SK-N-SH treated with all-trans-retinoic acid at 6 μM for 48 hours (cell line): ENCODE measurements around the gene DDX3X.

Experiments used
- ATAC-seq: fragments of 200-7000 bp; cut with Tn5 transposase; 3 replicates; pipeline ENCODE4 v1.9.1; 2020; ENCODE audit warnings: mild to moderate bottlenecking, moderate library complexity
- ARNTL ChIP-seq: fragments of 450-650 bp; formaldehyde crosslinking; IDR thresholded peaks from 2 replicates; pipeline ENCODE4 v1.5.0; 2020; ENCODE audit warnings: low read depth, mild to moderate bottlenecking, moderate library complexity, borderline replicate concordance
- BACH2 ChIP-seq: fragments of 250-450 bp; sonication (Bioruptor Pico); IDR thresholded peaks from 2 replicates; pipeline ENCODE4 v1.9.0; 2021; ENCODE audit warnings: mild to moderate bottlenecking, borderline replicate concordance
- CREB5 ChIP-seq: fragments of 250-450 bp; sonication (Bioruptor Pico); IDR thresholded peaks from 2 replicates; pipeline ENCODE4 v1.5.1; 2020; ENCODE audit warnings: low read depth, mild to moderate bottlenecking, moderate library complexity
- CSDC2 ChIP-seq: fragments of 250-450 bp; sonication (Bioruptor Pico); IDR thresholded peaks from 2 replicates; pipeline ENCODE4 v1.5.0; 2020; ENCODE audit warnings: mild to moderate bottlenecking, moderate library complexity
- CSRNP3 ChIP-seq: fragments of 250-450 bp; sonication (Bioruptor Pico); IDR thresholded peaks from 2 replicates; pipeline ENCODE4 v1.5.1; 2021; ENCODE audit warnings: mild to moderate bottlenecking, moderate library complexity
- GLIS3 ChIP-seq: fragments of 250-450 bp; sonication (Bioruptor Pico); IDR thresholded peaks from 2 replicates; pipeline ENCODE4 v1.5.0; 2020; ENCODE audit warnings: mild to moderate bottlenecking, moderate library complexity
- ISL1 ChIP-seq: fragments of 250-450 bp; sonication (Bioruptor Pico); IDR thresholded peaks from 2 replicates; pipeline ENCODE4 v2.1.2; 2022; ENCODE audit warnings: mild to moderate bottlenecking, moderate library complexity
- OSR1 ChIP-seq: fragments of 250-450 bp; sonication (Bioruptor Pico); IDR thresholded peaks from 2 replicates; pipeline ENCODE4 v1.8.0; 2022; ENCODE audit warnings: moderate library complexity, mild to moderate bottlenecking, inconsistent platforms
- POU6F1 ChIP-seq: fragments of 250-450 bp; sonication (Bioruptor Pico); IDR thresholded peaks from 2 replicates; pipeline ENCODE4 v1.8.0; 2021; ENCODE audit warnings: low read depth, mild to moderate bottlenecking, moderate library complexity, borderline replicate concordance
- PPARA ChIP-seq: fragments of 250-450 bp; sonication (Bioruptor Pico); IDR thresholded peaks from 2 replicates; pipeline ENCODE4 v1.5.0; 2020; ENCODE audit warnings: mild to moderate bottlenecking, borderline replicate concordance
- RARB ChIP-seq: fragments of 250-450 bp; sonication (Bioruptor Pico); IDR thresholded peaks from 2 replicates; pipeline ENCODE4 v1.8.0; 2021; ENCODE audit warnings: mild to moderate bottlenecking, moderate library complexity
- SNAI2 ChIP-seq: fragments of 250-450 bp; sonication (Bioruptor Pico); IDR thresholded peaks from 2 replicates; pipeline ENCODE4 v1.5.0; 2020; ENCODE audit warnings: mild to moderate bottlenecking, moderate library complexity
- TCF4 ChIP-seq: fragments of 250-450 bp; sonication (Bioruptor Pico); IDR thresholded peaks from 2 replicates; pipeline ENCODE4 v1.8.0; 2021; ENCODE audit warnings: mild to moderate bottlenecking, moderate library complexity, borderline replicate concordance
- TOX ChIP-seq: fragments of 250-450 bp; sonication (Bioruptor Pico); IDR thresholded peaks from 2 replicates; pipeline ENCODE4 v1.8.0; 2021; ENCODE audit warnings: mild to moderate bottlenecking, moderate library complexity, borderline replicate concordance
- ZC3H10 ChIP-seq: fragments of 250-450 bp; sonication (Bioruptor Pico); IDR thresholded peaks from 2 replicates; pipeline ENCODE4 v1.5.1; 2021; ENCODE audit warnings: mild to moderate bottlenecking, moderate library complexity
- ZFP30 ChIP-seq: fragments of 450-650 bp; formaldehyde crosslinking; IDR thresholded peaks from 2 replicates; pipeline ENCODE4 v1.5.0; 2022; ENCODE audit warnings: mild to moderate bottlenecking, moderate library complexity
- ZNF565 ChIP-seq: fragments of 450-650 bp; formaldehyde crosslinking; conservative IDR thresholded peaks from 2 replicates; pipeline ENCODE4 v1.5.0; 2020; ENCODE audit warnings: low read depth, mild to moderate bottlenecking, moderate library complexity
- ZNF70 ChIP-seq: fragments of 450-650 bp; formaldehyde crosslinking; IDR thresholded peaks from 2 replicates; pipeline ENCODE4 v1.5.0; 2020; ENCODE audit warnings: mild to moderate bottlenecking, moderate library complexity
- ZNF8 ChIP-seq: fragments of 450-650 bp; formaldehyde crosslinking; IDR thresholded peaks from 2 replicates; pipeline ENCODE4 v1.5.0; 2020; ENCODE audit warnings: mild to moderate bottlenecking, moderate library complexity
- TF ChIP-seq, protein P1 (sequence below): fragments of 250-450 bp; sonication (Bioruptor Pico); IDR thresholded peaks from 2 replicates; pipeline ENCODE4 v1.5.0; 2020; ENCODE audit warnings: mild to moderate bottlenecking, moderate library complexity
- TF ChIP-seq, protein P2 (sequence below): fragments of 250-450 bp; sonication (Bioruptor Pico); IDR thresholded peaks from 2 replicates; pipeline ENCODE4 v1.8.0; 2020; ENCODE audit warnings: mild to moderate bottlenecking, moderate library complexity, borderline replicate concordance

The DDX3X gene

GRCh38 chrX:41308884-41309647, 24.9 kb upstream of the DDX3X start:
- no peak for TF ChIP-seq ARNTL (CRISPR knock-in tag)
- TF ChIP-seq OSR1 (CRISPR knock-in tag) = no peak
- TF ChIP-seq ZC3H10 = no peak
- TF ChIP-seq ZNF565 (CRISPR knock-in tag) = no peak
- TF ChIP-seq ISL1 (CRISPR knock-in tag) = no peak
- TF ChIP-seq ZNF8 (CRISPR knock-in tag) = no peak
- TF ChIP-seq CSDC2 (CRISPR knock-in tag) = no peak
- no peak for TF ChIP-seq RARB (CRISPR knock-in tag)
- no peak for TF ChIP-seq ZNF70
- no peak for TF ChIP-seq TCF4 (CRISPR knock-in tag)
- no peak for TF ChIP-seq SNAI2
- no peak for TF ChIP-seq GLIS3
- no peak for TF ChIP-seq POU6F1 (CRISPR knock-in tag)
- no peak for TF ChIP-seq CSRNP3 (CRISPR knock-in tag)
- TF ChIP-seq TOX (CRISPR knock-in tag) = no peak
- TF ChIP-seq, protein P1, sequence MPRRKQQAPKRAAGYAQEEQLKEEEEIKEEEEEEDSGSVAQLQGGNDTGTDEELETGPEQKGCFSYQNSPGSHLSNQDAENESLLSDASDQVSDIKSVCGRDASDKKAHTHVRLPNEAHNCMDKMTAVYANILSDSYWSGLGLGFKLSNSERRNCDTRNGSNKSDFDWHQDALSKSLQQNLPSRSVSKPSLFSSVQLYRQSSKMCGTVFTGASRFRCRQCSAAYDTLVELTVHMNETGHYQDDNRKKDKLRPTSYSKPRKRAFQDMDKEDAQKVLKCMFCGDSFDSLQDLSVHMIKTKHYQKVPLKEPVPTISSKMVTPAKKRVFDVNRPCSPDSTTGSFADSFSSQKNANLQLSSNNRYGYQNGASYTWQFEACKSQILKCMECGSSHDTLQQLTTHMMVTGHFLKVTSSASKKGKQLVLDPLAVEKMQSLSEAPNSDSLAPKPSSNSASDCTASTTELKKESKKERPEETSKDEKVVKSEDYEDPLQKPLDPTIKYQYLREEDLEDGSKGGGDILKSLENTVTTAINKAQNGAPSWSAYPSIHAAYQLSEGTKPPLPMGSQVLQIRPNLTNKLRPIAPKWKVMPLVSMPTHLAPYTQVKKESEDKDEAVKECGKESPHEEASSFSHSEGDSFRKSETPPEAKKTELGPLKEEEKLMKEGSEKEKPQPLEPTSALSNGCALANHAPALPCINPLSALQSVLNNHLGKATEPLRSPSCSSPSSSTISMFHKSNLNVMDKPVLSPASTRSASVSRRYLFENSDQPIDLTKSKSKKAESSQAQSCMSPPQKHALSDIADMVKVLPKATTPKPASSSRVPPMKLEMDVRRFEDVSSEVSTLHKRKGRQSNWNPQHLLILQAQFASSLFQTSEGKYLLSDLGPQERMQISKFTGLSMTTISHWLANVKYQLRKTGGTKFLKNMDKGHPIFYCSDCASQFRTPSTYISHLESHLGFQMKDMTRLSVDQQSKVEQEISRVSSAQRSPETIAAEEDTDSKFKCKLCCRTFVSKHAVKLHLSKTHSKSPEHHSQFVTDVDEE = no peak
- TF ChIP-seq, protein P2, sequence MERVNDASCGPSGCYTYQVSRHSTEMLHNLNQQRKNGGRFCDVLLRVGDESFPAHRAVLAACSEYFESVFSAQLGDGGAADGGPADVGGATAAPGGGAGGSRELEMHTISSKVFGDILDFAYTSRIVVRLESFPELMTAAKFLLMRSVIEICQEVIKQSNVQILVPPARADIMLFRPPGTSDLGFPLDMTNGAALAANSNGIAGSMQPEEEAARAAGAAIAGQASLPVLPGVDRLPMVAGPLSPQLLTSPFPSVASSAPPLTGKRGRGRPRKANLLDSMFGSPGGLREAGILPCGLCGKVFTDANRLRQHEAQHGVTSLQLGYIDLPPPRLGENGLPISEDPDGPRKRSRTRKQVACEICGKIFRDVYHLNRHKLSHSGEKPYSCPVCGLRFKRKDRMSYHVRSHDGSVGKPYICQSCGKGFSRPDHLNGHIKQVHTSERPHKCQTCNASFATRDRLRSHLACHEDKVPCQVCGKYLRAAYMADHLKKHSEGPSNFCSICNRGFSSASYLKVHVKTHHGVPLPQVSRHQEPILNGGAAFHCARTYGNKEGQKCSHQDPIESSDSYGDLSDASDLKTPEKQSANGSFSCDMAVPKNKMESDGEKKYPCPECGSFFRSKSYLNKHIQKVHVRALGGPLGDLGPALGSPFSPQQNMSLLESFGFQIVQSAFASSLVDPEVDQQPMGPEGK = no peak
- no peak for TF ChIP-seq BACH2 (CRISPR knock-in tag)
- TF ChIP-seq CREB5 = no peak
- TF ChIP-seq, all 23 proteins: peak for 0
- ATAC-seq = peak; percentile 60

- no peak for ATAC-seq
- TF ChIP-seq ZNF70 = no peak
- TF ChIP-seq ARNTL (CRISPR knock-in tag) = no peak
- no peak for TF ChIP-seq POU6F1 (CRISPR knock-in tag)
- TF ChIP-seq ZFP30 (CRISPR knock-in tag) = no peak
- TF ChIP-seq CREB5 = no peak
- no peak for TF ChIP-seq ZNF565 (CRISPR knock-in tag)
- no peak for TF ChIP-seq SNAI2
- TF ChIP-seq BACH2 (CRISPR knock-in tag) = no peak
- no peak for TF ChIP-seq CSRNP3 (CRISPR knock-in tag)
- TF ChIP-seq PPARA (CRISPR knock-in tag) = no peak
- no peak for TF ChIP-seq CSDC2 (CRISPR knock-in tag)
- no peak for TF ChIP-seq OSR1 (CRISPR knock-in tag)
- no peak for TF ChIP-seq TOX (CRISPR knock-in tag)
- no peak for TF ChIP-seq TCF4 (CRISPR knock-in tag)
Measured at GRCh38 chrX:41312786-41313185, 21.2 kb upstream of the DDX3X start.
